Ovary (tissue), 9 donors: ENCODE results near the gene ATP9A. TPM values are rescaled to one million over a fixed set of nuclear protein-coding genes. Genes with fewer than 3 reads are reported as not detected.

ENCODE experiments used
- DNase-seq, 5 donors: peaks; one replicate each; pipeline ENCODE4 v3.0.0-alpha.2; 2019 to 2020
- H3K27ac ChIP-seq, 2 donors: fragments of 200-600 bp; one replicate each; pipeline versions ENCODE4 v1.5.1 to v1.8.0; 2019 to 2022
- H3K27me3 ChIP-seq: fragments of 200-600 bp; one replicate; pipeline ENCODE4 v1.8.0; 2022
- H3K36me3 ChIP-seq: fragments of 200-600 bp; sonication (generic); one replicate; pipeline ENCODE4 v1.5.1; 2019
- H3K4me1 ChIP-seq: one replicate; pipeline ENCODE4 v1.8.1; 2013; ENCODE audit warnings: mild to moderate bottlenecking, moderate library complexity; ENCODE audit not compliant: insufficient read depth
- H3K4me3 ChIP-seq: fragments of 200-600 bp; sonication (generic); one replicate; pipeline ENCODE4 v1.5.1; 2017
- H3K9me3 ChIP-seq, 2 donors: fragments of 200-600 bp in 1 of 2; sonication (generic) in 1 of 2; one replicate each; pipeline versions ENCODE4 v1.5.1 to v1.8.1; 2013 to 2019; ENCODE audit warnings: mild to moderate bottlenecking in 1 of 2, moderate library complexity in 1 of 2
- EP300 ChIP-seq: sonication (generic); formaldehyde crosslinking; IDR thresholded peaks from one replicate; pipeline ENCODE4 v1.6.1; 2017; ENCODE audit warnings: antibody characterized with exemption
- POLR2A ChIP-seq: fragments of 450-650 bp; IDR thresholded peaks from one replicate; pipeline ENCODE4 v1.6.1; 2017; ENCODE audit warnings: antibody characterized with exemption, mild to moderate bottlenecking, moderate library complexity
- WGBS, 3 donors: extraction: QIAGEN DNeasy Blood & Tissue Kit in 1 of 3; methylation state at CpG; one replicate each; pipeline versions ENCODE4 v1.1.5 to v1.1.7; 2013 to 2017; 5-methylcytosine and 5-hydroxymethylcytosine counted together
- intact Hi-C, 4 donors: fragments of 100-400 bp; cut with DNase I; formaldehyde crosslinking; loops; one replicate each; pipeline versions ENCODE4 v1.11.0 to v1.15.1; 2022 to 2023
- polyA plus RNA-seq, 2 donors: library from polyadenylated mRNA; stranded (reverse); fragments of 200-250 nt in 1 of 2; fragments of 350-450 nt in 1 of 2; fragmentation: Illumina TruSeq in 1 of 2; extraction: RNeasy Lipid Tissue Mini Kit (QIAGEN cat#74804) in 1 of 2; gene quantifications; one replicate each; pipeline ENCODE4 v1.2.3, GENCODE V29; 2013 to 2014
- total RNA-seq, 7 donors: library from RNA; depleted of rRNA in 2 of 7; stranded (reverse); fragments of >200 nt in 2 of 7; fragmentation: NEBNext Ultra II Directional in 3 of 7; extraction: Animal tissue kit (Norgen Biotek cat#: 25700) in 3 of 7; gene quantifications; one replicate each; pipeline versions ENCODE4 v1.1.0 to v1.2.4, GENCODE V29; 2016 to 2023
- TF ChIP-seq, protein P1 (sequence below), 3 donors: fragments of 450-650 bp in 2 of 3; fragments of 200-600 bp in 1 of 3; IDR thresholded peaks; one replicate each; pipeline versions ENCODE4 v1.5.1 to v1.8.0; 2016 to 2022; ENCODE audit warnings: antibody characterized with exemption in 3 of 3, mild to moderate bottlenecking in 1 of 3
- donor health status: DM: no; HTN: no; CAD: no; lungs with moderate emphysema.
- donor health status: DM: no; HTN: no; CAD: no.
- donor health status: Bipolar disorder and iron deficiency.
- donor health status: DM: yes; HTN: yes; CAD: no.
- donor health status: DM: no; HTN: no; CAD: no.
- donor health status: DM: yes; HTN: yes; CAD: no.

The ATP9A gene
- total and polyA plus RNA-seq, 9 donors: 12.9 to 44.6 (median 29.2) TPM

DNA sequence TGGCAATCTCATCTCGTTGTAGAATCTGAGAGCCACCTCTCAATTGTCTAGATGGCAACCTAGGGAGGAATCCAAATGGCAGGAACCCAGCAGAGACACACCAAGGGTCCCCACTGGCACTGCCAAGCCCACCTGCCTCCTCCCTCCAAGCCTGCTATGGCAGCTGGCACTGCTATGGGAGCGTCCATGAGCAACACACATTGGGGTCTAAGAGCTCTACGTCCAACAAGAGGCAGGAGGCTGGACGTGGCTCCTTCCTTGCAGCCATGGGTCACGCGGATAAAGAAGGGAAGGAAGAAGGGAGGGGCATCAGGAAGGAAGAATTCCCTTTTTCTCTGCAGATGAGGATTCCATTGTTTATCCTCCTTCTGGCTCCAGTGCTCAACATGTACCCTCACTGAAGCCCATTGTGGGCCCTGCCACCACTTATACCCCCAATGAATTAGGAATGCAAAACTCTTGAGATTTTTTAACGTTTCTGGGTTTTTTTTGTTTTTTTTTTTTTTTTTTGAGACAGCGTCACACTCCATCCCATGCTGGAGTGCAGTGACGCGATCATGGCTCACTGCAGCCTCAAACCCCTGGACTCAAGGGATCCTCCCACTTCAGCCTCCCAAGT lies 17.3 kb downstream of the ATP9A start:
- Histone ChIP-seq H3K4me1 (peaks cover 7% of the 10 kb centered on the region), H3K9me3 (no peaks in the 10 kb centered on the region), H3K4me3 (no peak overlapping the region), H3K27me3 (no peaks in the 10 kb centered on the region), H3K27ac (no peak overlapping the region), H3K36me3 (no peaks in the 10 kb centered on the region)
- 88 to 91% (median 89%) methylated on average over 10 of the region's 10 CpGs for WGBS, 3 donors
- no peak for DNase-seq
- TF ChIP-seq POLR2A: no peak
- TF ChIP-seq EP300: no peak
- TF ChIP-seq, protein P1, sequence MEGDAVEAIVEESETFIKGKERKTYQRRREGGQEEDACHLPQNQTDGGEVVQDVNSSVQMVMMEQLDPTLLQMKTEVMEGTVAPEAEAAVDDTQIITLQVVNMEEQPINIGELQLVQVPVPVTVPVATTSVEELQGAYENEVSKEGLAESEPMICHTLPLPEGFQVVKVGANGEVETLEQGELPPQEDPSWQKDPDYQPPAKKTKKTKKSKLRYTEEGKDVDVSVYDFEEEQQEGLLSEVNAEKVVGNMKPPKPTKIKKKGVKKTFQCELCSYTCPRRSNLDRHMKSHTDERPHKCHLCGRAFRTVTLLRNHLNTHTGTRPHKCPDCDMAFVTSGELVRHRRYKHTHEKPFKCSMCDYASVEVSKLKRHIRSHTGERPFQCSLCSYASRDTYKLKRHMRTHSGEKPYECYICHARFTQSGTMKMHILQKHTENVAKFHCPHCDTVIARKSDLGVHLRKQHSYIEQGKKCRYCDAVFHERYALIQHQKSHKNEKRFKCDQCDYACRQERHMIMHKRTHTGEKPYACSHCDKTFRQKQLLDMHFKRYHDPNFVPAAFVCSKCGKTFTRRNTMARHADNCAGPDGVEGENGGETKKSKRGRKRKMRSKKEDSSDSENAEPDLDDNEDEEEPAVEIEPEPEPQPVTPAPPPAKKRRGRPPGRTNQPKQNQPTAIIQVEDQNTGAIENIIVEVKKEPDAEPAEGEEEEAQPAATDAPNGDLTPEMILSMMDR (IDR thresholded peaks at IDR 0.05): no peak
- intact Hi-C loops: no loop called here

DNA sequence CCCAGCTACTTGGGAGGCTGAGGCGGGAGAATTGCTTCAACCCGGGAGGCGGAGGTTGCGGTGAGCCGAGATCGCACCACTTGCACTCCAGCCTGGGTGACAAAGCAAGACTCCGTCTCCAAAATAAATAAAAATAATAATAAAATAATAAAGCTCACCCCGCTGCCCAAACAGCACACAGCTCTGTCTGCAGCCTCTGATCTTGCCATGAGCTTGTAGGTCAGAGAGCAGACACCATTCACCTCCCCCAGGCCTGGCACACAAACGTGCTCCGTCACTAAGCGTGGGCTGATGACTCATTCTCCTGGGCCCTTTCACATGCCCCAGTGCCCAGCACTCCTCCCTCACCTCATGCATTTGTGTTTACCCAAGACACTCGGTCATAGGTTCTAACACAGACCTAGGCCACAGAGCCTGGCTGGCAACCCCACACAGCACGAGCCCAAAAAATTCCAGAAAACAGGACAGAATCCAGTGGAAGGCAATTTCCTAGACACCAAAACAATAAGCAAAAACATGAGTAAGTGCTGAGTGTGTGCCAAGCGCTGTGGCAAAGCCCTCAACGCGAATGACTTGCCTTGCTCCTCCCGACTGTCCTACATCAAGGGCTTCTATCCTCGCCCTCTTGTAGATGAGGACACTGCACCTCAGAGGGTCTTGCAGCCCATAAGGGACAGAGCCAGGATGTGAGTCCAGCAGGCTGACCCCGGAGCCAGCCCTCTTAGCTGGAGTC lies 18.0 kb downstream of the ATP9A start:
- H3K27me3 ChIP-seq: no peaks in the 10 kb centered on the region
- peak in 3 of 5 donors; percentile 40 to 59 (median 44) for DNase-seq
- H3K9me3 ChIP-seq: no peaks in the 10 kb centered on the region
- H3K4me1 ChIP-seq: peaks cover 7% of the 10 kb centered on the region
- intact Hi-C loops: no loop called here
- no peak overlapping the region for H3K4me3 ChIP-seq
- TF ChIP-seq EP300 (no peak), POLR2A (no peak)
- TF ChIP-seq, protein P1 (IDR thresholded peaks at IDR 0.05): no peak
- no peak overlapping the region for H3K27ac ChIP-seq
- 73 to 76% (median 74%) methylated on average over 19 of the region's 19 CpGs for WGBS, 3 donors
- H3K36me3 ChIP-seq: no peaks in the 10 kb centered on the region

DNA sequence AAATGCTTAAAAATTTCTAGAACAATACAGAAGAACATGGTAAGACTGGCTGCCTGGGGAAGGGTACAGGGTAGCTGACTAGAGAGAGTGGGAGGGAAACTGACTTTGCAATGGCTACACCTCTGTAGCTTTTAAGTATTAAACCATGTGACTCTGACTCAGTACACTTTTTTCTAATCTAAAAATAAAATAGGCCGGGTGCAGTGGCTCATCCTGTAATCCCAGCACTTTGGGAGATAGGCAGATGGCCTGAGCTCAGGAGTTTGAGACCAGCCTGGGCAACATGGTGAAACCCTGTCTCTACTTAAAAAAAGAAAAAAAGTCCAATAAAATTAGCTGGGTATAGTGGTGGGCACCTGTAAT lies 18.5 kb downstream of the ATP9A start:
- no peak for DNase-seq
- Histone ChIP-seq H3K4me1 (peaks cover 7% of the 10 kb centered on the region), H3K4me3 (no peak overlapping the region), H3K9me3 (no peaks in the 10 kb centered on the region), H3K27me3 (no peaks in the 10 kb centered on the region), H3K36me3 (no peaks in the 10 kb centered on the region), H3K27ac (no peak overlapping the region)
- TF ChIP-seq, protein P1 (IDR thresholded peaks at IDR 0.05): no peak
- TF ChIP-seq POLR2A: no peak
- no peak for TF ChIP-seq EP300
- WGBS, 3 donors: 6 to 21% (median 21%) methylated on average over 1 of the region's 1 CpG
- intact Hi-C loops: no loop called here

- H3K27me3 ChIP-seq: no peaks in the 10 kb centered on the region
- H3K4me1 ChIP-seq: peaks cover 5% of the 10 kb centered on the region
- WGBS, 3 donors: 84 to 90% (median 88%) methylated on average over 7 of the region's 7 CpGs
- H3K27ac ChIP-seq: no peak overlapping the region
- TF ChIP-seq, protein P1 (IDR thresholded peaks at IDR 0.05): no peak
- H3K36me3 ChIP-seq: no peaks in the 10 kb centered on the region
- no peak overlapping the region for H3K4me3 ChIP-seq
- intact Hi-C loops: no loop called here
- DNase-seq: no peak
- H3K9me3 ChIP-seq: no peaks in the 10 kb centered on the region
Measured at GRCh38 chr20:51747182-51747911, 20.8 kb downstream of the ATP9A start.
